ENCODE measurements around the gene MACF1. TPM values are rescaled to one million over a fixed set of nuclear protein-coding genes. Genes with fewer than 3 reads are reported as not detected.
"Not testable (repeated sequence)": the region's sequence is repeated elsewhere in the genome, so short reads cannot be mapped to it uniquely, and the experiment has no call there.

The MACF1 gene
- total RNA-seq, 4 donors from 2014 or later: 421 to 942 (median 545) TPM

DNA sequence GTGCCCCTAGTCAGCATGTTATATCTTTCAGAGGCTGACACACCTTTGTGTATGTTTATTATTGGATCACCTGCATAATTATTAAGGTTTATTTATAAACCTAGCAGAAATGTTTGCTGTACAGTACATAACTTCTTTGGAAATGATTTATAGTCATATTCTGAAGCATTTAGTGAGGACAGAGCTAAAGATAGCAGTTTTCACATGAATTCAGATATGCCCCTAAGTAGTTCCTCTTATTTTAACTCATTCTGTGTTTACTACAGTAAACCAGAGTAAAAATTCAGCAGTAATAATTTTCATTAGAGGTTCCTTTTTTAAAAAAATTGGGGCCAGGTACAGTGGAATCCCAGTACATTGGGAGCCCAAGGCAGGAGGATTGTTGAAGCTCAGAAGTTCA, 265.5 kb downstream of the MACF1 start:
- H3K36me3 ChIP-seq: peaks cover 93% of the 10 kb centered on the region
- H3K4me3 ChIP-seq: no peak overlapping the region
- no peak for TF ChIP-seq EP300 (IDR thresholded peaks at IDR 0.05)
- no peak for TF ChIP-seq POLR2AphosphoS5 (IDR thresholded peaks at IDR 0.05)
- TF ChIP-seq POLR2A (IDR thresholded peaks at IDR 0.05): no peak
- no peak for TF ChIP-seq CTCF (IDR thresholded peaks at IDR 0.05)
- no peaks in the 10 kb centered on the region for H3K4me1 ChIP-seq
- H3K27me3 ChIP-seq: no peaks in the 10 kb centered on the region
- no peak for DNase-seq (ENCODE audit: low spot score in 2 of 2)
- no peak overlapping the region for H3K27ac ChIP-seq
- no peaks in the 10 kb centered on the region for H3K9me3 ChIP-seq

DNA sequence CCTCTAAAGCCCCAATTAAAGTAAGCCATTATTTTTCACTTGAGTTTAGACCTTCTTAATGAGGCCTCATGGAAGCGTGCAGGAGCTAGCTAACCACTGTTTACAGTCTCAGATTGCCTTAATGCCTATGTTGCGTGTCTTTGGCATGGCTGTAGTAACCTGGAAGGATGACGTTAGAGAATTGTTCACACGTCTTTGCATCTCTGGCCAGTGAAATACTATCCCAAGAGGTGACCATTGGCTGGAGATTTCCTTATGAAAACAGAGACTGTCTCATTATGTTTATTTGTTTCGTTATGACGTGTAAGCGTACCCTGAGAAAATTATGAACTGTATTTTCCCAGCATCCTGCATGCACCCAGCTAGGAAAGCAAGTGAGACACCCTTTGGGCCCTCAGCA, 268.3 kb downstream of the MACF1 start:
- H3K9me3 ChIP-seq: no peaks in the 10 kb centered on the region
- peaks cover 91% of the 10 kb centered on the region for H3K36me3 ChIP-seq
- 90% methylated on average over 7 of the region's 7 CpGs for WGBS
- H3K4me3 ChIP-seq: no peak overlapping the region
- no peak overlapping the region for H3K27ac ChIP-seq
- no peaks in the 10 kb centered on the region for H3K4me1 ChIP-seq
- H3K27me3 ChIP-seq: no peaks in the 10 kb centered on the region
- TF ChIP-seq POLR2AphosphoS5 (IDR thresholded peaks at IDR 0.05) (no peak), EP300 (IDR thresholded peaks at IDR 0.05) (no peak), CTCF (IDR thresholded peaks at IDR 0.05) (no peak), POLR2A (IDR thresholded peaks at IDR 0.05) (no peak)
- no peak for DNase-seq (ENCODE audit: low spot score in 2 of 2)

DNA sequence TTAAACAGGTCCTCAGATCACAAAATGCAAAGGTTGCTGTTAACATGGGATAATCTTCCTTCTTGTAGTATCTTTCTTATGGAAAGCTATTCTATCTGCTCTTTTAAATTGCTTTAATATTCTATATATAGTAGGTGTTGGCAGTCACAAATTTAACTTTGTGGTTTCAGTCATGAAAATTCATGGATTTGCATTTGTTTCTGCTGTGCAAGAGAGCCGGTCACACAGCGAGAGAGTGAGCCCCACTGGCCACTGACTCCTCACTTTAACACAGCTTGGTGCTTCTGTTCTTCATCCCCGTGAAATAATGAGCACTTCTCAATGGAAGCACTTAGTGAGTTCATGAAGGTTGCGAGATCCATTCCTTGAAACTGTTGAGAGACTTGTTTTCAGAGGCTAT, 268.8 kb downstream of the MACF1 start:
- H3K36me3 ChIP-seq: peaks cover 91% of the 10 kb centered on the region
- WGBS: 96% methylated on average over 4 of the region's 4 CpGs
- no peak overlapping the region for H3K4me3 ChIP-seq
- no peaks in the 10 kb centered on the region for H3K4me1 ChIP-seq
- H3K27ac ChIP-seq: no peak overlapping the region
- H3K9me3 ChIP-seq: no peaks in the 10 kb centered on the region
- no peak for DNase-seq (ENCODE audit: low spot score in 2 of 2)
- H3K27me3 ChIP-seq: no peaks in the 10 kb centered on the region
- TF ChIP-seq POLR2A (IDR thresholded peaks at IDR 0.05) (no peak), CTCF (IDR thresholded peaks at IDR 0.05) (no peak), EP300 (IDR thresholded peaks at IDR 0.05) (no peak), POLR2AphosphoS5 (IDR thresholded peaks at IDR 0.05) (no peak)

DNA sequence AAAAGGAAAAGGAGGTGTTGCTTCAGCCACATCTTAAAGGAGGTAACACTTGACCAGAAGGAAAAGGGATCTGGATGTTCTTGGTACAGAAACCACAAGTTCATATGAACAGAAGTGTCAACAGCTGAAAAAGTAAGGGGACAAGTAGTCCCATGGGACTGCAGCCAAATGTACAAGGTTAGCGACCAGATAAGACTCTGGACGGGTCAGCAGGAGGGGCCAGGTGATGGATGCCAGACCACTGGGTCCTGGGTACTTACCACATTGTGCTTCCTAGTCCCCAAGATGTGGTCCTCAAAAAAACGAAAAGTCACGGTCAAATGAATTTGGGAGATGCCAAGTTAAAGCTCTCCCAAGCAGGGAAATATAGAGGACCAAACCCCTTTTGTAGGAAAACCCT, 270.3 kb downstream of the MACF1 start:
- no peak overlapping the region for H3K4me3 ChIP-seq
- TF ChIP-seq CTCF (IDR thresholded peaks at IDR 0.05) (no peak), POLR2AphosphoS5 (IDR thresholded peaks at IDR 0.05) (no peak), EP300 (IDR thresholded peaks at IDR 0.05) (no peak), POLR2A (IDR thresholded peaks at IDR 0.05) (no peak)
- 87% methylated on average over 4 of the region's 4 CpGs for whole genome bisulfite sequencing
- no peak overlapping the region for H3K27ac ChIP-seq
- H3K4me1 ChIP-seq: no peaks in the 10 kb centered on the region
- H3K27me3 ChIP-seq: no peaks in the 10 kb centered on the region
- no peak for DNase-seq (ENCODE audit: low spot score in 2 of 2)
- H3K36me3 ChIP-seq: peaks cover 90% of the 10 kb centered on the region
- no peaks in the 10 kb centered on the region for H3K9me3 ChIP-seq

- 70% methylated on average over 1 of the region's 1 CpG for WGBS
- not testable (repeated sequence) for H3K27me3 ChIP-seq; H3K4me3 ChIP-seq; H3K9me3 ChIP-seq; H3K27ac ChIP-seq; H3K4me1 ChIP-seq; DNase-seq (ENCODE audit: low spot score in 2 of 2)
- peaks cover 92% of the 10 kb centered on the region for H3K36me3 ChIP-seq
Measured at GRCh38 chr1:39475551-39475950, 271.1 kb downstream of the MACF1 start.

GRCh38 chr1:39478126-39478915, 273.8 kb downstream of the MACF1 start:
- no peak for DNase-seq (ENCODE audit: low spot score in 2 of 2)
- no peaks in the 10 kb centered on the region for H3K27me3 ChIP-seq
- WGBS: 86% methylated on average over 4 of the region's 5 CpGs
- no peak overlapping the region for H3K4me3 ChIP-seq
- peaks cover 82% of the 10 kb centered on the region for H3K36me3 ChIP-seq
- H3K9me3 ChIP-seq: no peaks in the 10 kb centered on the region
- no peaks in the 10 kb centered on the region for H3K4me1 ChIP-seq
- H3K27ac ChIP-seq: no peak overlapping the region
- TF ChIP-seq POLR2AphosphoS5 (IDR thresholded peaks at IDR 0.05) (no peak), EP300 (IDR thresholded peaks at IDR 0.05) (no peak)
